Trophoblast cell (in vitro differentiated cells and primary cell): ENCODE results near the gene CCNG1.

Experiments
- DNase-seq, 2 donors: peaks; one replicate each; pipeline ENCODE4 v3.0.0-alpha.2; 2016
- H2AFZ ChIP-seq: 2 replicates; pipeline ENCODE4 v1.6.1; 2013; ENCODE audit warnings: low read length, moderate library complexity, mild to moderate bottlenecking; ENCODE audit not compliant: insufficient read depth, poor library complexity
- H2AK5ac ChIP-seq: 2 replicates; pipeline ENCODE4 v1.6.1; 2013; ENCODE audit warnings: mild to moderate bottlenecking, low read length
- H2BK120ac ChIP-seq: 2 replicates; pipeline ENCODE4 v1.6.1; 2013; ENCODE audit warnings: low read length, mild to moderate bottlenecking, moderate library complexity; ENCODE audit not compliant: insufficient read depth, poor library complexity
- H2BK12ac ChIP-seq: 2 replicates; pipeline ENCODE4 v1.6.1; 2013; ENCODE audit warnings: mild to moderate bottlenecking, low read length, moderate library complexity
- H2BK5ac ChIP-seq: 2 replicates; pipeline ENCODE4 v1.6.1; 2013; ENCODE audit warnings: low read length, low read depth, moderate library complexity, mild to moderate bottlenecking; ENCODE audit not compliant: poor library complexity
- H3K14ac ChIP-seq: 2 replicates; pipeline ENCODE4 v1.6.1; 2013; ENCODE audit warnings: mild to moderate bottlenecking, low read length
- H3K18ac ChIP-seq: 2 replicates; pipeline ENCODE4 v1.6.1; 2013; ENCODE audit warnings: mild to moderate bottlenecking, low read length
- H3K23ac ChIP-seq: 2 replicates; pipeline ENCODE4 v1.6.1; 2013; ENCODE audit warnings: low read length
- H3K27ac ChIP-seq: 2 replicates; pipeline ENCODE4 v1.5.1; 2013; ENCODE audit warnings: low read depth, mild to moderate bottlenecking, inconsistent platforms, low read length, moderate library complexity
- H3K27me3 ChIP-seq: 2 replicates; pipeline ENCODE4 v1.6.1; 2013; ENCODE audit warnings: inconsistent platforms, mild to moderate bottlenecking, low read length, moderate library complexity; ENCODE audit not compliant: insufficient read depth
- H3K36me3 ChIP-seq, 2 experiments: 1 replicate in 1 of 2; 2 replicates in 1 of 2; pipeline ENCODE4 v1.6.1; 2013; ENCODE audit warnings: low read length in 2 of 2, mild to moderate bottlenecking in 2 of 2, moderate library complexity in 1 of 2; ENCODE audit not compliant: insufficient read depth in 2 of 2, control insufficient read depth in 1 of 2
- H3K4ac ChIP-seq: 2 replicates; pipeline ENCODE4 v1.6.1; 2013; ENCODE audit warnings: low read depth, mild to moderate bottlenecking, low read length, moderate library complexity
- H3K4me1 ChIP-seq, 2 experiments: 1 replicate in 1 of 2; 2 replicates in 1 of 2; pipeline ENCODE4 v1.6.1; 2013; ENCODE audit warnings: low read length in 2 of 2, mild to moderate bottlenecking in 2 of 2, moderate library complexity in 1 of 2; ENCODE audit not compliant: insufficient read depth in 2 of 2, control insufficient read depth in 1 of 2
- H3K4me2 ChIP-seq: 2 replicates; pipeline ENCODE4 v1.6.1; 2013; ENCODE audit warnings: inconsistent platforms, mild to moderate bottlenecking, low read length, moderate library complexity
- H3K4me3 ChIP-seq: 2 replicates; pipeline ENCODE4 v1.5.1; 2013; ENCODE audit warnings: mild to moderate bottlenecking, low read depth, low read length, inconsistent platforms
- H3K79me1 ChIP-seq: one replicate; pipeline ENCODE4 v1.6.1; 2013; ENCODE audit warnings: low read length
- H3K79me2 ChIP-seq: 2 replicates; pipeline ENCODE4 v1.6.1; 2013; ENCODE audit warnings: low read length, mild to moderate bottlenecking; ENCODE audit not compliant: control insufficient read depth, insufficient read depth, poor library complexity
- H3K9ac ChIP-seq: 2 replicates; pipeline ENCODE4 v1.6.1; 2013; ENCODE audit warnings: mild to moderate bottlenecking, low read length
- H3K9me3 ChIP-seq: 2 replicates; pipeline ENCODE4 v1.6.1; 2013; ENCODE audit warnings: low read depth, mild to moderate bottlenecking, control low read depth, inconsistent platforms, low read length; ENCODE audit not compliant: insufficient read depth
- H4K12ac ChIP-seq: 2 replicates; pipeline ENCODE4 v1.6.1; 2013; ENCODE audit warnings: low read depth, mild to moderate bottlenecking, low read length, moderate library complexity
- H4K8ac ChIP-seq: 2 replicates; pipeline ENCODE4 v1.6.1; 2013; ENCODE audit warnings: low read depth, mild to moderate bottlenecking, low read length, moderate library complexity
- H4K91ac ChIP-seq: one replicate; pipeline ENCODE4 v1.6.1; 2013; ENCODE audit warnings: low read depth, mild to moderate bottlenecking, low read length, moderate library complexity
- WGBS: extraction: QIAGEN DNeasy Blood & Tissue Kit; methylation state at CpG from one replicate; pipeline ENCODE4 v1.1.7; 2013; ENCODE audit warnings: missing lambda C conversion rate; ENCODE audit not compliant: insufficient read length, insufficient coverage; ENCODE audit errors: extremely low coverage; 5-methylcytosine and 5-hydroxymethylcytosine counted together

The CCNG1 gene

GRCh38 chr5:163447191-163447590 is 9.8 kb downstream of the CCNG1 start:
- no peak overlapping the region for H3K4ac ChIP-seq
- DNase-seq = no peak
- H3K79me2 ChIP-seq = no peaks in the 10 kb centered on the region
- no peak overlapping the region for H3K14ac ChIP-seq
- no peaks in the 10 kb centered on the region for H3K79me1 ChIP-seq
- no peak overlapping the region for H3K18ac ChIP-seq
- H4K12ac ChIP-seq = no peak overlapping the region
- no peaks in the 10 kb centered on the region for H3K27me3 ChIP-seq
- no peaks in the 10 kb centered on the region for H3K4me1 ChIP-seq
- no peak overlapping the region for H2AFZ ChIP-seq
- H3K27ac ChIP-seq = no peak overlapping the region
- no peak overlapping the region for H2BK5ac ChIP-seq
- H3K4me3 ChIP-seq = no peak overlapping the region
- H3K36me3 ChIP-seq = peaks cover 12 to 19% of the 10 kb centered on the region in 2 experiments
- H3K9ac ChIP-seq = no peak overlapping the region
- no peak overlapping the region for H2BK120ac ChIP-seq
- H3K23ac ChIP-seq = no peak overlapping the region
- H2BK12ac ChIP-seq = no peak overlapping the region
- no peaks in the 10 kb centered on the region for H3K9me3 ChIP-seq
- H4K91ac ChIP-seq = no peak overlapping the region
- H3K4me2 ChIP-seq = no peak overlapping the region
- H4K8ac ChIP-seq = no peak overlapping the region
- no peak overlapping the region for H2AK5ac ChIP-seq

- Histone ChIP-seq H3K36me3 (peaks cover 12 to 19% of the 10 kb centered on the region in 2 experiments), H3K27me3 (no peaks in the 10 kb centered on the region), H3K4me1 (no peaks in the 10 kb centered on the region), H3K4me3 (no peak overlapping the region), H2BK12ac (no peak overlapping the region), H4K12ac (no peak overlapping the region), H3K4me2 (no peak overlapping the region), H2AFZ (no peak overlapping the region), H3K9me3 (no peaks in the 10 kb centered on the region), H4K8ac (no peak overlapping the region), H2AK5ac (no peak overlapping the region), H3K27ac (no peak overlapping the region), H3K79me1 (no peaks in the 10 kb centered on the region), H3K9ac (no peak overlapping the region), H2BK120ac (no peak overlapping the region), H3K4ac (no peak overlapping the region), H4K91ac (no peak overlapping the region), H3K18ac (no peak overlapping the region), H2BK5ac (no peak overlapping the region), H3K79me2 (no peaks in the 10 kb centered on the region), H3K23ac (no peak overlapping the region), H3K14ac (no peak overlapping the region)
- no peak for DNase-seq
- WGBS = no CpG with 5 or more reads among the region's 3 CpGs
Observed at GRCh38 chr5:163447875-163448274, 10.5 kb downstream of the CCNG1 start.

GRCh38 chr5:163448491-163448890 is 11.1 kb downstream of the CCNG1 start:
- Histone ChIP-seq H3K14ac (no peak overlapping the region), H2BK12ac (no peak overlapping the region), H2BK5ac (no peak overlapping the region), H4K12ac (no peak overlapping the region), H3K4me3 (no peak overlapping the region), H3K27ac (no peak overlapping the region), H3K4ac (no peak overlapping the region), H3K4me2 (no peak overlapping the region), H3K4me1 (no peaks in the 10 kb centered on the region), H3K36me3 (peaks cover 10 to 19% of the 10 kb centered on the region in 2 experiments), H3K23ac (no peak overlapping the region), H2AK5ac (no peak overlapping the region), H3K9me3 (no peaks in the 10 kb centered on the region), H2AFZ (no peak overlapping the region), H2BK120ac (no peak overlapping the region), H3K27me3 (no peaks in the 10 kb centered on the region), H3K79me1 (no peaks in the 10 kb centered on the region), H3K18ac (no peak overlapping the region), H3K9ac (no peak overlapping the region), H4K91ac (no peak overlapping the region), H3K79me2 (no peaks in the 10 kb centered on the region), H4K8ac (no peak overlapping the region)
- DNase-seq = no peak

- no peak overlapping the region for H2AK5ac ChIP-seq
- no peak overlapping the region for H3K4ac ChIP-seq
- no peaks in the 10 kb centered on the region for H3K9me3 ChIP-seq
- H3K79me1 ChIP-seq = no peaks in the 10 kb centered on the region
- H2BK5ac ChIP-seq = no peak overlapping the region
- no peak overlapping the region for H3K14ac ChIP-seq
- no peak overlapping the region for H3K9ac ChIP-seq
- no CpG with 5 or more reads among the region's 8 CpGs for WGBS
- no peak overlapping the region for H3K4me2 ChIP-seq
- DNase-seq = no peak
- no peak overlapping the region for H2BK12ac ChIP-seq
- H3K79me2 ChIP-seq = no peaks in the 10 kb centered on the region
- H4K91ac ChIP-seq = no peak overlapping the region
- no peak overlapping the region for H2AFZ ChIP-seq
- no peak overlapping the region for H2BK120ac ChIP-seq
- H4K12ac ChIP-seq = no peak overlapping the region
- H3K23ac ChIP-seq = no peak overlapping the region
- no peaks in the 10 kb centered on the region for H3K4me1 ChIP-seq
- H4K8ac ChIP-seq = no peak overlapping the region
- peaks cover 7 to 11% of the 10 kb centered on the region in 2 experiments for H3K36me3 ChIP-seq
- no peaks in the 10 kb centered on the region for H3K27me3 ChIP-seq
- H3K18ac ChIP-seq = no peak overlapping the region
- no peak overlapping the region for H3K4me3 ChIP-seq
- H3K27ac ChIP-seq = no peak overlapping the region
Observed at GRCh38 chr5:163451489-163451888, 14.1 kb downstream of the CCNG1 start.
